ENCODE measurements around the gene COL6A2.
A peak's percentile ranks its signal among the peaks of the same experiment; 100 is the strongest.

COL6A2 gene

GRCh38 chr21:46149205-46149901 lies 51.4 kb downstream of the COL6A2 start:
- no peak for TF ChIP-seq CTCF (IDR thresholded peaks at IDR 0.05)
- Histone ChIP-seq H3K27ac (no peak overlapping the region), H3K4me3 (no peak overlapping the region)
- DNase-seq (ENCODE audit: low spot score) = no peak

- peak; percentile 59 for DNase-seq (ENCODE audit: low spot score)
- TF ChIP-seq CTCF (IDR thresholded peaks at IDR 0.05) = no peak
- H3K4me3 ChIP-seq = no peak overlapping the region
- H3K27ac ChIP-seq = no peak overlapping the region
These were observed 52.2 kb downstream of the COL6A2 start for GRCh38 chr21:46150073-46150472.

GRCh38 chr21:46150491-46151121 lies 52.7 kb downstream of the COL6A2 start:
- TF ChIP-seq CTCF (IDR thresholded peaks at IDR 0.05) = no peak
- Histone ChIP-seq H3K27ac (no peak overlapping the region), H3K4me3 (no peak overlapping the region)
- DNase-seq (ENCODE audit: low spot score) = peak; percentile 64

GRCh38 chr21:46151261-46151988 lies 53.5 kb downstream of the COL6A2 start:
- H3K4me3 ChIP-seq = no peak overlapping the region
- no peak overlapping the region for H3K27ac ChIP-seq
- no peak for TF ChIP-seq CTCF (IDR thresholded peaks at IDR 0.05)
- peak; percentile 55 for DNase-seq (ENCODE audit: low spot score)

- Histone ChIP-seq H3K4me3 (no peak overlapping the region), H3K27ac (no peak overlapping the region)
- no peak for TF ChIP-seq CTCF (IDR thresholded peaks at IDR 0.05)
- DNase-seq (ENCODE audit: low spot score) = peak; percentile 58
These were observed 54.3 kb downstream of the COL6A2 start for GRCh38 chr21:46151989-46152926.

- peak; percentile 68 for DNase-seq (ENCODE audit: low spot score)
- Histone ChIP-seq H3K27ac (no peak overlapping the region), H3K4me3 (peak overlapping the region; percentile 38)
- TF ChIP-seq CTCF (IDR thresholded peaks at IDR 0.05) = no peak
These were observed 55.0 kb downstream of the COL6A2 start for GRCh38 chr21:46152927-46153246.

Measured in coronary artery (tissue), 2 donors.